Heart left ventricle (tissue), 16 donors: ENCODE results near the gene BCL7C. TPM values are rescaled to one million over a fixed set of nuclear protein-coding genes. Genes with fewer than 3 reads are reported as not detected.
A peak's percentile ranks its signal among the peaks of the same experiment; 100 is the strongest.

Experiments
- ATAC-seq, 4 donors: fragments of 200-7000 bp; cut with Tn5 transposase; one replicate each; pipeline ENCODE4 v1.9.1; 2020 to 2022; ENCODE audit warnings: moderate library complexity in 4 of 4, mild to moderate bottlenecking in 3 of 4, moderate number of reproducible peaks in 1 of 4
- DNase-seq, 5 donors: peaks; one replicate each; pipeline ENCODE4 v3.0.0-alpha.2; 2020
- H3K27ac ChIP-seq, 12 donors: fragments of 200-600 bp; sonication (generic) in 4 of 12; one replicate each; pipeline versions ENCODE4 v1.5.0 to v1.8.0; 2016 to 2022; ENCODE audit warnings: mild to moderate bottlenecking in 2 of 12
- H3K27me3 ChIP-seq, 9 donors: fragments of 200-600 bp; sonication (generic) in 2 of 9; one replicate each; pipeline versions ENCODE4 v1.5.1 to v1.8.0; 2016 to 2022; ENCODE audit warnings: mild to moderate bottlenecking in 3 of 9
- H3K36me3 ChIP-seq, 9 donors: fragments of 200-600 bp; sonication (generic) in 2 of 9; one replicate each; pipeline versions ENCODE4 v1.5.0 to v1.8.0; 2018 to 2022; ENCODE audit warnings: mild to moderate bottlenecking in 2 of 9
- H3K4me1 ChIP-seq, 12 donors: fragments of 200-600 bp; sonication (generic) in 4 of 12; one replicate each; pipeline versions ENCODE4 v1.5.0 to v1.8.0; 2016 to 2022; ENCODE audit warnings: mild to moderate bottlenecking in 3 of 12
- H3K4me3 ChIP-seq, 12 donors: fragments of 200-600 bp; sonication (generic) in 4 of 12; one replicate each; pipeline versions ENCODE4 v1.5.0 to v1.8.0; 2017 to 2022; ENCODE audit warnings: mild to moderate bottlenecking in 9 of 12, moderate library complexity in 4 of 12
- H3K9me3 ChIP-seq, 12 donors: fragments of 200-600 bp; sonication (generic) in 4 of 12; one replicate each; pipeline versions ENCODE4 v1.5.0 to v1.8.0; 2016 to 2022; ENCODE audit warnings: mild to moderate bottlenecking in 1 of 12
- CTCF ChIP-seq, 12 donors: fragments of 200-600 bp; sonication (generic) in 4 of 12; IDR thresholded peaks; one replicate each; pipeline versions ENCODE4 v1.5.0 to v1.8.0; 2018 to 2022; ENCODE audit warnings: antibody characterized with exemption in 12 of 12, mild to moderate bottlenecking in 5 of 12
- POLR2A ChIP-seq, 2 donors: fragments of 450-650 bp; IDR thresholded peaks; one replicate each; pipeline ENCODE4 v1.6.1; 2017; ENCODE audit warnings: antibody characterized with exemption in 2 of 2, mild to moderate bottlenecking in 2 of 2, moderate library complexity in 2 of 2
- WGBS, 4 donors: extraction: QIAGEN DNeasy Blood & Tissue Kit in 2 of 4; methylation state at CpG; one replicate each; pipeline versions ENCODE4 v1.1.5 to v1.1.7; 2013 to 2018; 5-methylcytosine and 5-hydroxymethylcytosine counted together
- intact Hi-C, 10 donors: fragments of 100-400 bp; cut with DNase I; formaldehyde crosslinking; loops; one replicate each; pipeline versions ENCODE4 v1.11.1 to v1.14.2; 2022
- polyA plus RNA-seq, 2 donors: library from polyadenylated mRNA; stranded (reverse); fragments of 200-250 nt; gene quantifications; one replicate each; pipeline ENCODE4 v1.2.3, GENCODE V29; 2013
- total RNA-seq, 9 donors: library from RNA; depleted of rRNA in 2 of 9; stranded (reverse); fragments of >200 nt in 2 of 9; fragmentation: NEBNext Ultra II Directional in 3 of 9; extraction: Animal tissue kit (Norgen Biotek cat#: 25700) in 3 of 9; gene quantifications; one replicate each; pipeline versions ENCODE4 v1.1.0 to v1.2.4, GENCODE V29; 2016 to 2023
- donor health status: ischemic (EF 13 %, LVEDD 7.1; RV severe dilation, severe dysfunction).
- donor health status: healthy with polysubstance abuse.
- donor health status: DM: no; HTN: yes; CAD: no.
- donor health status: DM: no; HTN: no; CAD: no.
- donor health status: ischemic (EF 25% LVEDD 6.9; RV normal size, moderate dysfunction).
- donor health status: ischemic (EF 25% LVEDD 5.7; RV mildly dilated, moderate dysfunction).
- donor health status: healthy.
- donor health status: DM: yes; HTN: yes; CAD: no.
- donor health status: ischemic (EF 35%, LVEDD 5.7; RV mildly dilated, moderate dysfunction).
- donor health status: nonischemic (EF 11% LVEDD 7.7; RV severe dilation, severe dysfunction).
- donor health status: DM: yes; HTN: yes; CAD: no.
- donor health status: PGD.
- donor health status: ischemic (EF 29% LVEDD 5.4; RV normal size, mild dysfunction).
- donor health status: nonischemic (EF 23%, LVEDD 6.1; RV moderate dilation, normal function).

Gene BCL7C
- total and polyA plus RNA-seq, 11 donors: 23.1 to 43.4 (median 28.7) TPM

GRCh38 chr16:30924076-30924912, 30.4 kb upstream of the BCL7C start:
- ATAC-seq (no peak), DNase-seq (peak in 2 of 5 donors; percentile 36 to 48)
- peaks cover 0 to 28% (median 9%) of the 10 kb centered on the region in 12 donors for H3K4me1 ChIP-seq
- H3K4me3 ChIP-seq: peak overlapping the region; percentile 52 to 80 (median 66)
- H3K27ac ChIP-seq: peak overlapping the region; percentile 60 to 95 (median 80)
- TF ChIP-seq CTCF (IDR thresholded peaks at IDR 0.05): no peak
- no peak for TF ChIP-seq POLR2A (IDR thresholded peaks at IDR 0.05)
- no peaks in the 10 kb centered on the region for H3K9me3 ChIP-seq
- intact Hi-C loops: loop anchor here in 2 of 10 donors (5.0 kb wide), 2 partner anchors 82 to 267 kb away; partner anchors contain the start of gene FBRS (in 1 of the 2)
- H3K36me3 ChIP-seq: peaks cover 0 to 14% (median 0%) of the 10 kb centered on the region in 9 donors
- WGBS, 4 donors: 4 to 21% (median 5%) methylated on average over 17 to 53 of the region's 53 CpGs
- no peaks in the 10 kb centered on the region for H3K27me3 ChIP-seq

GRCh38 chr16:30923554-30924075, 29.7 kb upstream of the BCL7C start, which contains the start of gene FBXL19:
Gene FBXL19, plus strand, starts transcription at chr16:30923572. Its CDS starts 2,183 bp downstream, at chr16:30925755.
- TF ChIP-seq POLR2A (IDR thresholded peaks at IDR 0.05) (no peak), CTCF (IDR thresholded peaks at IDR 0.05) (no peak)

DNA sequence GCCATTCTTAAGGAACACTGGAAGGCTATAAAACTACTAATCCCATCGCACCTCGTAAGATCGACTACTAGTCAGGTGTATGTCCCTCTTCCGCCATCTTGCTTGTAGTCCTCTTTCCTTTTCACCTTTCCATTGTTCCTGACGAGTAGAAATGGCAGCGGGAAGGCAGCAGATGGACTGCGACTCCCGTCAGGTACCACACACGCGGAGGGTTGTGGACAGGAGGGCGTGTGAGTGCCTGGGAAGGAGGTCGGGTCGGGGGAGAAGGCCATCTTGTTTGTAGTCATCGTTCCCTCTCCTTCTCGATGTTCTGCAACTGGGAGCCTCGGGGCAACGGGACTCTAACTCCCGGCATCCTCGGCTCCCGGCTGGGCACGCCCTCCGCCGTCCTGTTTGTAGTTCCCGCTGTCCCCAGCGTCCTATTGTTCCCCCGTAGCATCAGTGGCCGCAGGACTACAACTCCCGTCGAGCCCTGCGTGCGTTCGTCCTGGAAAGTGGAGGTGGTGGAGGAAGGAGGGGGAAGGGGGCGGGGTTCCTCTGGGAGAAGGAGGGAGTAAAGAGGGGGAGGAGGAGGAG, 29.2 kb upstream of the BCL7C start:
- intact Hi-C loops: loop anchor here in 5 of 10 donors (1.0 to 5.0 kb wide), 9 partner anchors 21 to 266 kb away; partner anchors contain the start of genes FBRS (in 2 of the 5), CTF1 (in 1 of the 5) and SRCAP (in 1 of the 5)
- peak overlapping the region; percentile 74 to 98 (median 94) for H3K27ac ChIP-seq
- no peaks in the 10 kb centered on the region for H3K27me3 ChIP-seq
- peak in 1 of 2 donors; percentile 23 for TF ChIP-seq POLR2A (IDR thresholded peaks at IDR 0.05)
- TF ChIP-seq CTCF (IDR thresholded peaks at IDR 0.05): no peak
- H3K4me1 ChIP-seq: peaks cover 0 to 28% (median 9%) of the 10 kb centered on the region in 12 donors
- H3K9me3 ChIP-seq: no peaks in the 10 kb centered on the region
- peak overlapping the region; percentile 52 to 80 (median 66) for H3K4me3 ChIP-seq
- WGBS, 4 donors: 0 to 1% (median 1%) methylated on average over 22 to 33 of the region's 33 CpGs
- ATAC-seq (peak; percentile 80 to 86 (median 84)), DNase-seq (peak; percentile 99 to 100 (median 100))
- peaks cover 0 to 8% (median 0%) of the 10 kb centered on the region in 9 donors for H3K36me3 ChIP-seq

More at GRCh38 chr16:30923554-30924075, 29.7 kb upstream of the BCL7C start, which contains the start of gene FBXL19:
- no peaks in the 10 kb centered on the region for H3K9me3 ChIP-seq
- peaks cover 0 to 28% (median 9%) of the 10 kb centered on the region in 12 donors for H3K4me1 ChIP-seq
- DNase-seq: peak in 4 of 5 donors; percentile 54 to 74 (median 59)
- no peaks in the 10 kb centered on the region for H3K27me3 ChIP-seq
- peak within 1 kb of the TSS; percentile 52 to 80 (median 66) for H3K4me3 ChIP-seq
- intact Hi-C loops: loop anchor here in 4 of 10 donors (2.0 to 5.0 kb wide), 5 partner anchors 27 to 266 kb away; partner anchors contain the start of genes CTF1 (in 1 of the 4), FBRS (in 1 of the 4) and SRCAP (in 1 of the 4)
- ATAC-seq: no peak
- WGBS, 4 donors: 0 to 2% (median 1%) methylated on average over 15 to 31 of the region's 31 CpGs
- H3K27ac ChIP-seq: peak within 1 kb of the TSS; percentile 74 to 98 (median 94)
- H3K36me3 ChIP-seq: peaks cover 0 to 8% (median 0%) of the 10 kb centered on the region in 9 donors
